Stimulated activated memory B cell treated with anti-CD40 and anti-IgM and Interleukin-4, amounts not matched to agents 10 μg/mL and 1 μg/mL and 100 μg/mL, for 72 hours (primary cell): ENCODE results near the gene RBM20.

Experiments used
- ATAC-seq: fragments of 150-1000 bp; cut with Tn5 transposase; 2 replicates; pipeline ENCODE4 v1.10.0; 2021
- H3K27ac Mint-ChIP-seq: one replicate; pipeline ENCODE4 v1.8.0; 2022; ENCODE audit warnings: mild to moderate bottlenecking, mixed read lengths
- H3K27me3 Mint-ChIP-seq: one replicate; pipeline ENCODE4 v1.8.0; 2022; ENCODE audit warnings: mixed read lengths
- H3K36me3 Mint-ChIP-seq: one replicate; pipeline ENCODE4 v1.8.0; 2022; ENCODE audit warnings: mixed read lengths
- H3K4me1 Mint-ChIP-seq: one replicate; pipeline ENCODE4 v1.8.0; 2022; ENCODE audit warnings: mixed read lengths
- H3K4me3 Mint-ChIP-seq: one replicate; pipeline ENCODE4 v1.8.0; 2022; ENCODE audit warnings: mild to moderate bottlenecking, moderate library complexity, mixed read lengths
- H3K9me3 Mint-ChIP-seq: one replicate; pipeline ENCODE4 v1.8.0; 2022; ENCODE audit warnings: mixed read lengths

RBM20 gene

GRCh38 chr10:110671788-110672579 is 27.8 kb downstream of the RBM20 start:
- ATAC-seq: peak; percentile 96
- H3K36me3 Mint-ChIP-seq: no peaks in the 10 kb centered on the region

GRCh38 chr10:110672580-110672919 is 28.4 kb downstream of the RBM20 start:
- Mint-ChIP-seq H3K9me3 (no peaks in the 10 kb centered on the region), H3K4me3 (peak overlapping the region; percentile 93), H3K36me3 (no peaks in the 10 kb centered on the region), H3K4me1 (peaks cover 6% of the 10 kb centered on the region), H3K27ac (peak overlapping the region; percentile 83), H3K27me3 (no peaks in the 10 kb centered on the region)
- peak; percentile 71 for ATAC-seq

More at GRCh38 chr10:110671788-110672579, 27.8 kb downstream of the RBM20 start:
- Mint-ChIP-seq H3K9me3 (no peaks in the 10 kb centered on the region), H3K4me3 (peak overlapping the region; percentile 93), H3K27ac (peak overlapping the region; percentile 83), H3K4me1 (peaks cover 6% of the 10 kb centered on the region), H3K27me3 (no peaks in the 10 kb centered on the region)

- no peak overlapping the region for H3K27ac Mint-ChIP-seq
- H3K9me3 Mint-ChIP-seq: no peaks in the 10 kb centered on the region
- no peak for ATAC-seq
These were observed 31.9 kb downstream of the RBM20 start for GRCh38 chr10:110676016-110676415.

GRCh38 chr10:110679486-110680272 is 35.5 kb downstream of the RBM20 start:
- no peaks in the 10 kb centered on the region for H3K36me3 Mint-ChIP-seq
- no peaks in the 10 kb centered on the region for H3K9me3 Mint-ChIP-seq
- no peak for ATAC-seq
- H3K27ac Mint-ChIP-seq: no peak overlapping the region
- peaks cover 7% of the 10 kb centered on the region for H3K4me1 Mint-ChIP-seq
- H3K4me3 Mint-ChIP-seq: no peak overlapping the region
- H3K27me3 Mint-ChIP-seq: peaks cover 40% of the 10 kb centered on the region

More at GRCh38 chr10:110676016-110676415, 31.9 kb downstream of the RBM20 start:
- Mint-ChIP-seq H3K27me3 (peaks cover 8% of the 10 kb centered on the region), H3K36me3 (no peaks in the 10 kb centered on the region), H3K4me3 (no peak overlapping the region), H3K4me1 (peaks cover 12% of the 10 kb centered on the region)

GRCh38 chr10:110680273-110681020 is 36.3 kb downstream of the RBM20 start:
- H3K4me1 Mint-ChIP-seq: peaks cover 7% of the 10 kb centered on the region
- H3K36me3 Mint-ChIP-seq: no peaks in the 10 kb centered on the region
- no peak overlapping the region for H3K27ac Mint-ChIP-seq
- H3K4me3 Mint-ChIP-seq: no peak overlapping the region
- H3K9me3 Mint-ChIP-seq: no peaks in the 10 kb centered on the region
- no peak for ATAC-seq
- H3K27me3 Mint-ChIP-seq: peaks cover 48% of the 10 kb centered on the region

- H3K4me3 Mint-ChIP-seq: no peak overlapping the region
- H3K27me3 Mint-ChIP-seq: peaks cover 48% of the 10 kb centered on the region
- no peaks in the 10 kb centered on the region for H3K36me3 Mint-ChIP-seq
- peaks cover 7% of the 10 kb centered on the region for H3K4me1 Mint-ChIP-seq
- no peak overlapping the region for H3K27ac Mint-ChIP-seq
- no peak for ATAC-seq
- no peaks in the 10 kb centered on the region for H3K9me3 Mint-ChIP-seq
These were observed 37.0 kb downstream of the RBM20 start for GRCh38 chr10:110681023-110681681.

- H3K4me1 Mint-ChIP-seq: peaks cover 7% of the 10 kb centered on the region
- no peak overlapping the region for H3K4me3 Mint-ChIP-seq
- ATAC-seq: no peak
- H3K9me3 Mint-ChIP-seq: no peaks in the 10 kb centered on the region
- no peak overlapping the region for H3K27ac Mint-ChIP-seq
- H3K27me3 Mint-ChIP-seq: peaks cover 48% of the 10 kb centered on the region
- no peaks in the 10 kb centered on the region for H3K36me3 Mint-ChIP-seq
These were observed 38.2 kb downstream of the RBM20 start for GRCh38 chr10:110682348-110682747.

- no peak overlapping the region for H3K27ac Mint-ChIP-seq
- H3K27me3 Mint-ChIP-seq: peaks cover 48% of the 10 kb centered on the region
- H3K4me1 Mint-ChIP-seq: peaks cover 7% of the 10 kb centered on the region
- no peaks in the 10 kb centered on the region for H3K36me3 Mint-ChIP-seq
- no peak for ATAC-seq
- H3K4me3 Mint-ChIP-seq: no peak overlapping the region
- no peaks in the 10 kb centered on the region for H3K9me3 Mint-ChIP-seq
These were observed 40.8 kb downstream of the RBM20 start for GRCh38 chr10:110684800-110685446.

GRCh38 chr10:110686047-110686446 is 41.9 kb downstream of the RBM20 start:
- ATAC-seq: no peak
- no peak overlapping the region for H3K4me3 Mint-ChIP-seq
- peaks cover under 1% of the 10 kb centered on the region for H3K4me1 Mint-ChIP-seq
- no peak overlapping the region for H3K27ac Mint-ChIP-seq
- H3K9me3 Mint-ChIP-seq: no peaks in the 10 kb centered on the region
- no peaks in the 10 kb centered on the region for H3K36me3 Mint-ChIP-seq
- peaks cover 40% of the 10 kb centered on the region for H3K27me3 Mint-ChIP-seq

GRCh38 chr10:110686949-110687348 is 42.8 kb downstream of the RBM20 start:
- peaks cover 35% of the 10 kb centered on the region for H3K27me3 Mint-ChIP-seq
- ATAC-seq: no peak
- no peak overlapping the region for H3K4me3 Mint-ChIP-seq
- H3K9me3 Mint-ChIP-seq: peaks cover 4% of the 10 kb centered on the region
- H3K4me1 Mint-ChIP-seq: no peaks in the 10 kb centered on the region
- no peaks in the 10 kb centered on the region for H3K36me3 Mint-ChIP-seq
- no peak overlapping the region for H3K27ac Mint-ChIP-seq

- H3K4me3 Mint-ChIP-seq: no peak overlapping the region
- ATAC-seq: no peak
- H3K4me1 Mint-ChIP-seq: no peaks in the 10 kb centered on the region
- H3K9me3 Mint-ChIP-seq: peaks cover 5% of the 10 kb centered on the region
- H3K27ac Mint-ChIP-seq: no peak overlapping the region
- H3K36me3 Mint-ChIP-seq: no peaks in the 10 kb centered on the region
- peaks cover 31% of the 10 kb centered on the region for H3K27me3 Mint-ChIP-seq
These were observed 43.3 kb downstream of the RBM20 start for GRCh38 chr10:110687400-110687799.

GRCh38 chr10:110691139-110691538 is 47.0 kb downstream of the RBM20 start:
- H3K4me3 Mint-ChIP-seq: no peak overlapping the region
- no peak overlapping the region for H3K27ac Mint-ChIP-seq
- no peak for ATAC-seq
- peaks cover 8% of the 10 kb centered on the region for H3K9me3 Mint-ChIP-seq
- H3K4me1 Mint-ChIP-seq: no peaks in the 10 kb centered on the region
- no peaks in the 10 kb centered on the region for H3K36me3 Mint-ChIP-seq
- no peaks in the 10 kb centered on the region for H3K27me3 Mint-ChIP-seq

- H3K9me3 Mint-ChIP-seq: peaks cover 8% of the 10 kb centered on the region
- no peak for ATAC-seq
- no peaks in the 10 kb centered on the region for H3K36me3 Mint-ChIP-seq
- no peak overlapping the region for H3K27ac Mint-ChIP-seq
- no peak overlapping the region for H3K4me3 Mint-ChIP-seq
- H3K4me1 Mint-ChIP-seq: no peaks in the 10 kb centered on the region
- peaks cover 8% of the 10 kb centered on the region for H3K27me3 Mint-ChIP-seq
These were observed 50.1 kb downstream of the RBM20 start for GRCh38 chr10:110694263-110694662.

- no peak overlapping the region for H3K27ac Mint-ChIP-seq
- H3K4me1 Mint-ChIP-seq: no peaks in the 10 kb centered on the region
- H3K9me3 Mint-ChIP-seq: peaks cover 8% of the 10 kb centered on the region
These were observed 50.8 kb downstream of the RBM20 start for GRCh38 chr10:110694820-110695538.

More at GRCh38 chr10:110694820-110695538, 50.8 kb downstream of the RBM20 start:
- Mint-ChIP-seq H3K27me3 (peaks cover 8% of the 10 kb centered on the region), H3K36me3 (no peaks in the 10 kb centered on the region), H3K4me3 (no peak overlapping the region)
- no peak for ATAC-seq
